GM10248 (cell line): ENCODE results near the gene TM9SF4.
"Not testable (repeated sequence)": the region's sequence is repeated elsewhere in the genome, so short reads cannot be mapped to it uniquely, and the experiment has no call there.

Experiments used
- CTCF ChIA-PET: fragments of 300-600 bp; sonication (Branson Sonifier 250); formaldehyde crosslinking; extraction: SDS; loops from one replicate; lab custom pipeline; 2021; ENCODE audit warnings: antibody characterized with exemption; lab: Yijun Ruan, JAX
- POLR2A ChIA-PET: fragments of 350-650 bp; sonication (Branson Sonifier 250); formaldehyde crosslinking; extraction: SDS; loops from one replicate; lab custom pipeline; 2020; ENCODE audit warnings: antibody characterized with exemption; lab: Yijun Ruan, JAX
- DNase-seq: peaks from one replicate; pipeline ENCODE4 v3.0.0; 2012; ENCODE audit errors: extremely low spot score
- CTCF ChIP-seq: IDR thresholded peaks from 2 replicates; pipeline ENCODE4 v1.5.1; 2012; ENCODE audit warnings: mild to moderate bottlenecking, low read depth; ENCODE audit errors: extremely low read depth, missing control alignments, control extremely low read depth

Gene TM9SF4

GRCh38 chr20:32113591-32114260, 4.2 kb downstream of the TM9SF4 start:
- ChIA-PET CTCF (interaction anchor here (1.2 kb wide), 1 partner anchor 10 kb away, joined by 3 read pairs; no protein-coding TSS in a partner anchor), POLR2A (no interaction called here)

GRCh38 chr20:32114305-32114960, 4.9 kb downstream of the TM9SF4 start:
- CTCF ChIA-PET = no interaction called here
- no peak for TF ChIP-seq CTCF
- DNase-seq = no peak
- POLR2A ChIA-PET = no interaction called here

More at GRCh38 chr20:32113591-32114260, 4.2 kb downstream of the TM9SF4 start:
- no peak for TF ChIP-seq CTCF
- no peak for DNase-seq

GRCh38 chr20:32115211-32115767, 5.8 kb downstream of the TM9SF4 start:
- DNase-seq = no peak
- POLR2A ChIA-PET = no interaction called here
- TF ChIP-seq CTCF = no peak
- CTCF ChIA-PET = interaction anchor here (1.7 kb wide), 1 partner anchor 10 kb away, joined by 5 read pairs; no protein-coding TSS in a partner anchor

- TF ChIP-seq CTCF = no peak
- POLR2A ChIA-PET = interaction anchor here (0.8 kb wide), 1 partner anchor 35 kb away, joined by 3 read pairs; no protein-coding TSS in a partner anchor
- DNase-seq = no peak
- CTCF ChIA-PET = interaction anchor here (1.4 to 1.7 kb wide), 2 partner anchors 9 to 293 kb away, joined by 4 to 5 read pairs; no protein-coding TSS in a partner anchor
Observed at GRCh38 chr20:32116079-32116521, 6.6 kb downstream of the TM9SF4 start.

- not testable (repeated sequence) for DNase-seq
- ChIA-PET CTCF (interaction anchor here (1.4 to 1.7 kb wide), 2 partner anchors 8 to 294 kb away, joined by 4 to 5 read pairs; no protein-coding TSS in a partner anchor), POLR2A (interaction anchor here (0.8 kb wide), 1 partner anchor 36 kb away, joined by 3 read pairs; no protein-coding TSS in a partner anchor)
Observed at GRCh38 chr20:32116796-32117195, 7.3 kb downstream of the TM9SF4 start.

GRCh38 chr20:32118427-32118826, 8.9 kb downstream of the TM9SF4 start:
- POLR2A ChIA-PET, DNase-seq: not testable (repeated sequence)
- CTCF ChIA-PET = interaction anchor here (1.1 kb wide), 2 partner anchors 9 to 273 kb away, joined by 3 read pairs; partner anchors contain the start of genes FOXS1 and TM9SF4

- no peak for TF ChIP-seq CTCF
- CTCF ChIA-PET = no interaction called here
- POLR2A ChIA-PET = no interaction called here
- DNase-seq = no peak
Observed at GRCh38 chr20:32119734-32120133, 10.2 kb downstream of the TM9SF4 start.

GRCh38 chr20:32121908-32122307, 12.4 kb downstream of the TM9SF4 start:
- DNase-seq, POLR2A ChIA-PET, CTCF ChIA-PET: not testable (repeated sequence)
